HCT116 (cell line): ENCODE results near the gene CELF2. TPM values are rescaled to one million over a fixed set of nuclear protein-coding genes. Genes with fewer than 3 reads are reported as not detected.

ENCODE experiments used
- ATAC-seq: fragments of 200-7000 bp; cut with Tn5 transposase; 2 replicates; pipeline ENCODE4 v1.9.1; 2020; ENCODE audit warnings: mild to moderate bottlenecking, moderate library complexity
- BruUV-seq: library from RNA; stranded (reverse); fragments of 400-500 nt; replicated peaks from 2 replicates; lab custom pipeline; 2021; lab: Mats Ljungman, UMichigan
- CTCF ChIA-PET: fragments of 300-600 bp; sonication (Branson Sonifier 250); formaldehyde crosslinking; loops from one replicate; lab custom pipeline; 2021; ENCODE audit warnings: antibody characterized with exemption; lab: Charles Lee
- POLR2A ChIA-PET: fragments of 300-600, 350-600 bp; sonication (Branson Sonifier 250); formaldehyde crosslinking; loops from one replicate; lab custom pipeline; 2021; ENCODE audit warnings: antibody characterized with exemption; lab: Charles Lee
- RAD21 ChIA-PET, 2 experiments: fragments of 300-600 bp; sonication (Branson Sonifier 250); formaldehyde crosslinking; loops; one replicate each; lab custom pipeline; 2023; ENCODE audit warnings: low total read pairs in 2 of 2; ENCODE audit not compliant: uncharacterized antibody in 2 of 2, unreplicated experiment in 2 of 2, low non-redundant PET in 1 of 2; lab: Charles Lee
- DNase-seq: peaks from one replicate; pipeline ENCODE4 v3.0.0-alpha.2; 2010; ENCODE audit warnings: low read depth, low spot score
- H2AFZ ChIP-seq: fragments of 200-600 bp; shearing (Covaris generic), sonication (generic); 2 replicates; pipeline ENCODE4 v1.6.1; 2017; ENCODE audit warnings: low read depth, mixed run types, mixed read lengths, antibody characterized with exemption, low read length; ENCODE audit not compliant: poor library complexity, severe bottlenecking
- H3K27ac ChIP-seq: 2 replicates; pipeline ENCODE4 v1.5.1; 2012; ENCODE audit warnings: low read depth, low read length
- H3K27me3 ChIP-seq: fragments of 200-600 bp; sonication (generic); 2 replicates; pipeline ENCODE4 v1.6.1; 2016; ENCODE audit warnings: mixed run types, low read length, mixed read lengths; ENCODE audit not compliant: insufficient read depth
- H3K36me3 ChIP-seq, 2 experiments: fragments of 200-500 bp in 1 of 2; fragments of 200-600 bp in 1 of 2; sonication (Bioruptor generic) in 1 of 2; sonication (generic) in 1 of 2; 2 replicates each; pipeline versions ENCODE4 v1.5.1 to v1.6.1; 2014 to 2016; ENCODE audit warnings: low read length in 2 of 2, inconsistent platforms in 1 of 2, mixed read lengths in 1 of 2, mixed run types in 1 of 2; ENCODE audit not compliant: insufficient read depth in 2 of 2, control insufficient read depth in 1 of 2
- H3K4me1 ChIP-seq, 2 experiments: fragments of 200-600 bp in 1 of 2; sonication (generic) in 1 of 2; 2 replicates each; pipeline versions ENCODE4 v1.5.1 to v1.6.1; 2012 to 2017; ENCODE audit warnings: low read length in 2 of 2, inconsistent platforms in 1 of 2, mild to moderate bottlenecking in 1 of 2, mixed read lengths in 1 of 2, mixed run types in 1 of 2, moderate library complexity in 1 of 2; ENCODE audit not compliant: insufficient read depth in 2 of 2, control insufficient read depth in 1 of 2
- H3K4me2 ChIP-seq: fragments of 200-600 bp; sonication (generic); 2 replicates; pipeline ENCODE4 v1.6.1; 2017; ENCODE audit warnings: mixed run types, low read length, mixed read lengths
- H3K4me3 ChIP-seq, 2 experiments: fragments of 200-600 bp in 1 of 2; sonication (generic) in 1 of 2; replicated peaks in 1 of 2; 2 replicates each; pipeline ENCODE4 v1.5.1; 2011 to 2016; ENCODE audit warnings: low read length in 2 of 2, control low read depth in 1 of 2, low read depth in 1 of 2, mild to moderate bottlenecking in 1 of 2, mixed read lengths in 1 of 2, mixed run types in 1 of 2
- H3K79me2 ChIP-seq: fragments of 200-600 bp; sonication (generic); 2 replicates; pipeline ENCODE4 v1.6.1; 2017; ENCODE audit warnings: mild to moderate bottlenecking, mixed run types, low read length, moderate library complexity, mixed read lengths; ENCODE audit not compliant: insufficient read depth
- H3K9ac ChIP-seq: fragments of 200-600 bp; sonication (generic); 2 replicates; pipeline ENCODE4 v1.6.1; 2016; ENCODE audit warnings: low read length, mixed read lengths
- H3K9me2 ChIP-seq: fragments of 200-600 bp; sonication (generic), shearing (Covaris generic); 2 replicates; pipeline ENCODE4 v1.6.1; 2017; ENCODE audit warnings: mixed run types, mild to moderate bottlenecking, moderate library complexity; ENCODE audit not compliant: insufficient read depth
- H3K9me3 ChIP-seq, 2 experiments: fragments of 200-500 bp in 1 of 2; fragments of 200-600 bp in 1 of 2; sonication (Bioruptor generic) in 1 of 2; sonication (generic) in 1 of 2; 2 replicates each; pipeline ENCODE4 v1.6.1; 2014 to 2017; ENCODE audit warnings: low read length in 2 of 2, mixed read lengths in 2 of 2, inconsistent platforms in 1 of 2, low read depth in 1 of 2, mild to moderate bottlenecking in 1 of 2, mixed run types in 1 of 2, moderate library complexity in 1 of 2; ENCODE audit not compliant: control insufficient read depth in 1 of 2, insufficient read depth in 1 of 2
- H4K20me1 ChIP-seq: fragments of 200-600 bp; sonication (generic), shearing (Covaris generic); 2 replicates; pipeline ENCODE4 v1.6.1; 2017; ENCODE audit warnings: mixed run types, mild to moderate bottlenecking, moderate library complexity; ENCODE audit not compliant: insufficient read depth
- CBX3 ChIP-seq: IDR thresholded peaks from 2 replicates; pipeline ENCODE4 v1.6.1; 2012; ENCODE audit warnings: low read depth
- CEBPB ChIP-seq: IDR thresholded peaks from 2 replicates; pipeline ENCODE4 v1.6.1; 2012; ENCODE audit warnings: low read depth
- EGR1 ChIP-seq: IDR thresholded peaks from 2 replicates; pipeline ENCODE4 v1.6.1; 2012; ENCODE audit warnings: low read depth
- POLR2A ChIP-seq: IDR thresholded peaks from 2 replicates; pipeline ENCODE4 v1.7.0; 2011; ENCODE audit warnings: borderline replicate concordance; ENCODE audit not compliant: insufficient read depth, insufficient read length; ENCODE audit errors: extremely low read depth
- SIN3A ChIP-seq: IDR thresholded peaks from 2 replicates; pipeline ENCODE4 v1.6.1; 2012; ENCODE audit warnings: low read depth
- SP1 ChIP-seq: IDR thresholded peaks from 2 replicates; pipeline ENCODE4 v1.6.1; 2012; ENCODE audit warnings: low read depth
- ZFX ChIP-seq: fragments of 450-650 bp; IDR thresholded peaks from 2 replicates; pipeline ENCODE4 v1.6.1; 2017
- intact Hi-C: fragments of 100-400 bp; cut with micrococcal nuclease; formaldehyde crosslinking; loops from 2 replicates; pipeline ENCODE4 v1.10.0; 2022
- total RNA-seq: library from RNA; stranded (reverse); gene quantifications from one replicate; pipeline ENCODE4 v1.2.1, GENCODE V29; 2021; ENCODE audit not compliant: unreplicated experiment
- TF ChIP-seq, protein P1 (sequence below): IDR thresholded peaks from 2 replicates; pipeline ENCODE4 v1.6.1; 2012; ENCODE audit warnings: low read depth
- TF ChIP-seq, protein P2 (sequence below), 3 experiments: fragments of 200-600 bp in 1 of 3; sonication (generic) in 1 of 3; IDR thresholded peaks in 2 of 3; conservative IDR thresholded peaks in 1 of 3; 2 replicates each; pipeline ENCODE4 v1.5.1; 2012 to 2017; ENCODE audit warnings: low read depth in 2 of 3, low read length in 2 of 3, antibody characterized with exemption in 1 of 3, borderline replicate concordance in 1 of 3, control low read depth in 1 of 3, mild to moderate bottlenecking in 1 of 3, mixed read lengths in 1 of 3, mixed run types in 1 of 3, moderate library complexity in 1 of 3; ENCODE audit not compliant: insufficient read depth in 1 of 3
- TF ChIP-seq, protein P3 (sequence below): IDR thresholded peaks from 2 replicates; pipeline ENCODE4 v1.6.1; 2012

CELF2 gene
- total RNA-seq, 1 experiment from 2014 or later: 0.66 TPM

DNA sequence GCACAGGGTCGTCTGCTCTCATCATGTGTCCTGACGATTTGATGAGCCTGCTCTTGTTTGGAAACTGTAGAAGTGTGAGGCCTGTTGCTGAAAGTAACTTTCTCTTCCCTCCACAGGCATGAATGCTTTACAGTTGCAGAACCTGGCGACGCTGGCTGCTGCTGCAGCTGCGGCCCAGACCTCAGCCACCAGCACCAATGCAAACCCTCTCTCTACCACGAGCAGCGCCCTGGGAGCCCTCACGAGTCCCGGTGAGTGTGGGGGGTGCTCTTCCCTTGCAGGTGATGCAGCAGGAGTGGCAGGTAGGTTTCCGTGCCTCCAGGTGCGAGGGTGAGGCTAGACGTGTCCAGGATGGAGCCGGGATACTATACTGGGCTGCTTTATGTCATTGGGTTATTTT, 270.6 kb downstream of the CELF2 start:
- POLR2A ChIA-PET: no interaction called here
- no peak overlapping the region for H3K4me2 ChIP-seq
- RAD21 ChIA-PET: no interaction called here
- intact Hi-C loops: no loop called here
- H3K4me1 ChIP-seq: no peaks in the 10 kb centered on the region
- no peak overlapping the region for H3K4me3 ChIP-seq
- no peak for ATAC-seq
- no peaks in the 10 kb centered on the region for H3K36me3 ChIP-seq
- no TSS peak for BruUV-seq
- CTCF ChIA-PET: interaction anchor here (1.5 kb wide), 1 partner anchor 18 kb away, joined by 3 read pairs; no protein-coding TSS in a partner anchor
- no peaks in the 10 kb centered on the region for H4K20me1 ChIP-seq
- H3K9me3 ChIP-seq: no peaks in the 10 kb centered on the region
- H3K27ac ChIP-seq: no peak overlapping the region
- no peak overlapping the region for H3K9ac ChIP-seq
- H3K27me3 ChIP-seq: no peaks in the 10 kb centered on the region
- DNase-seq: no peak
- TF ChIP-seq CBX3 (no peak), SP1 (no peak), POLR2A (no peak), SIN3A (no peak), CEBPB (no peak), ZFX (no peak), EGR1 (no peak)
- TF ChIP-seq, protein P1, sequence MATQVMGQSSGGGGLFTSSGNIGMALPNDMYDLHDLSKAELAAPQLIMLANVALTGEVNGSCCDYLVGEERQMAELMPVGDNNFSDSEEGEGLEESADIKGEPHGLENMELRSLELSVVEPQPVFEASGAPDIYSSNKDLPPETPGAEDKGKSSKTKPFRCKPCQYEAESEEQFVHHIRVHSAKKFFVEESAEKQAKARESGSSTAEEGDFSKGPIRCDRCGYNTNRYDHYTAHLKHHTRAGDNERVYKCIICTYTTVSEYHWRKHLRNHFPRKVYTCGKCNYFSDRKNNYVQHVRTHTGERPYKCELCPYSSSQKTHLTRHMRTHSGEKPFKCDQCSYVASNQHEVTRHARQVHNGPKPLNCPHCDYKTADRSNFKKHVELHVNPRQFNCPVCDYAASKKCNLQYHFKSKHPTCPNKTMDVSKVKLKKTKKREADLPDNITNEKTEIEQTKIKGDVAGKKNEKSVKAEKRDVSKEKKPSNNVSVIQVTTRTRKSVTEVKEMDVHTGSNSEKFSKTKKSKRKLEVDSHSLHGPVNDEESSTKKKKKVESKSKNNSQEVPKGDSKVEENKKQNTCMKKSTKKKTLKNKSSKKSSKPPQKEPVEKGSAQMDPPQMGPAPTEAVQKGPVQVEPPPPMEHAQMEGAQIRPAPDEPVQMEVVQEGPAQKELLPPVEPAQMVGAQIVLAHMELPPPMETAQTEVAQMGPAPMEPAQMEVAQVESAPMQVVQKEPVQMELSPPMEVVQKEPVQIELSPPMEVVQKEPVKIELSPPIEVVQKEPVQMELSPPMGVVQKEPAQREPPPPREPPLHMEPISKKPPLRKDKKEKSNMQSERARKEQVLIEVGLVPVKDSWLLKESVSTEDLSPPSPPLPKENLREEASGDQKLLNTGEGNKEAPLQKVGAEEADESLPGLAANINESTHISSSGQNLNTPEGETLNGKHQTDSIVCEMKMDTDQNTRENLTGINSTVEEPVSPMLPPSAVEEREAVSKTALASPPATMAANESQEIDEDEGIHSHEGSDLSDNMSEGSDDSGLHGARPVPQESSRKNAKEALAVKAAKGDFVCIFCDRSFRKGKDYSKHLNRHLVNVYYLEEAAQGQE: no peak
- TF ChIP-seq, protein P2, sequence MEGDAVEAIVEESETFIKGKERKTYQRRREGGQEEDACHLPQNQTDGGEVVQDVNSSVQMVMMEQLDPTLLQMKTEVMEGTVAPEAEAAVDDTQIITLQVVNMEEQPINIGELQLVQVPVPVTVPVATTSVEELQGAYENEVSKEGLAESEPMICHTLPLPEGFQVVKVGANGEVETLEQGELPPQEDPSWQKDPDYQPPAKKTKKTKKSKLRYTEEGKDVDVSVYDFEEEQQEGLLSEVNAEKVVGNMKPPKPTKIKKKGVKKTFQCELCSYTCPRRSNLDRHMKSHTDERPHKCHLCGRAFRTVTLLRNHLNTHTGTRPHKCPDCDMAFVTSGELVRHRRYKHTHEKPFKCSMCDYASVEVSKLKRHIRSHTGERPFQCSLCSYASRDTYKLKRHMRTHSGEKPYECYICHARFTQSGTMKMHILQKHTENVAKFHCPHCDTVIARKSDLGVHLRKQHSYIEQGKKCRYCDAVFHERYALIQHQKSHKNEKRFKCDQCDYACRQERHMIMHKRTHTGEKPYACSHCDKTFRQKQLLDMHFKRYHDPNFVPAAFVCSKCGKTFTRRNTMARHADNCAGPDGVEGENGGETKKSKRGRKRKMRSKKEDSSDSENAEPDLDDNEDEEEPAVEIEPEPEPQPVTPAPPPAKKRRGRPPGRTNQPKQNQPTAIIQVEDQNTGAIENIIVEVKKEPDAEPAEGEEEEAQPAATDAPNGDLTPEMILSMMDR (IDR thresholded peaks at IDR 0.05 in 2 of 3, conservative IDR thresholded peaks at IDR 0.05 in 1 of 3; ENCODE audit: borderline replicate concordance in 1 of 3, insufficient read depth in 1 of 3, low read depth in 2 of 3, low read length in 2 of 3): no peak
- TF ChIP-seq, protein P3, sequence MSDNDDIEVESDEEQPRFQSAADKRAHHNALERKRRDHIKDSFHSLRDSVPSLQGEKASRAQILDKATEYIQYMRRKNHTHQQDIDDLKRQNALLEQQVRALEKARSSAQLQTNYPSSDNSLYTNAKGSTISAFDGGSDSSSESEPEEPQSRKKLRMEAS: no peak
- H3K9me2 ChIP-seq: no peaks in the 10 kb centered on the region
- no peaks in the 10 kb centered on the region for H3K79me2 ChIP-seq
- no peak overlapping the region for H2AFZ ChIP-seq
